ENCODE data around the gene LYPD3.
"Not testable (repeated sequence)": the region's sequence is repeated elsewhere in the genome, so short reads cannot be mapped to it uniquely, and the experiment has no call there.

The LYPD3 gene

DNA sequence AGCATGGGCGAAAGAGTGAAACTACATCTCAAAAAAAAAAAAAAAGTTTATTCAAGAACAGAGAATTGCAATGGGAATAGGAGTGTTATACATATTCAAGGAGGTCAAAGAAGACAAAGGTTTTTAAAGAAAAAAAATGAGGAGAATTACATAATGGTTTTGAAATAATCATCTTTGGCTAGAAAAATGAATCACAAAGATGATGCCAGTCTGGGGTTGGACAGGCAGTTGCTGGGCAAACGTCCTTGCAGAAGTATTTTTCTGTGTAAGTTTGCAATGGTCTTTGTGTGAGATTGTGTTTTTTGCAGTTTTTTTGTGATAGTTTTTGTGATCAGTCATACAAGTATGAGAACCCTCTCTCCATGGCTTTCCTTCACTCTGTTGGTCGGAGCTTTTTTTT, 23.7 kb downstream of the LYPD3 start:
- TF ChIP-seq, protein P1, sequence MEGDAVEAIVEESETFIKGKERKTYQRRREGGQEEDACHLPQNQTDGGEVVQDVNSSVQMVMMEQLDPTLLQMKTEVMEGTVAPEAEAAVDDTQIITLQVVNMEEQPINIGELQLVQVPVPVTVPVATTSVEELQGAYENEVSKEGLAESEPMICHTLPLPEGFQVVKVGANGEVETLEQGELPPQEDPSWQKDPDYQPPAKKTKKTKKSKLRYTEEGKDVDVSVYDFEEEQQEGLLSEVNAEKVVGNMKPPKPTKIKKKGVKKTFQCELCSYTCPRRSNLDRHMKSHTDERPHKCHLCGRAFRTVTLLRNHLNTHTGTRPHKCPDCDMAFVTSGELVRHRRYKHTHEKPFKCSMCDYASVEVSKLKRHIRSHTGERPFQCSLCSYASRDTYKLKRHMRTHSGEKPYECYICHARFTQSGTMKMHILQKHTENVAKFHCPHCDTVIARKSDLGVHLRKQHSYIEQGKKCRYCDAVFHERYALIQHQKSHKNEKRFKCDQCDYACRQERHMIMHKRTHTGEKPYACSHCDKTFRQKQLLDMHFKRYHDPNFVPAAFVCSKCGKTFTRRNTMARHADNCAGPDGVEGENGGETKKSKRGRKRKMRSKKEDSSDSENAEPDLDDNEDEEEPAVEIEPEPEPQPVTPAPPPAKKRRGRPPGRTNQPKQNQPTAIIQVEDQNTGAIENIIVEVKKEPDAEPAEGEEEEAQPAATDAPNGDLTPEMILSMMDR (IDR thresholded peaks at IDR 0.05; ENCODE audit: low read depth, low read length, missing control alignments) = no peak
- Histone ChIP-seq H3K27ac (no peak overlapping the region), H3K27me3 (replicated peaks) (no peaks in the 10 kb centered on the region), H3K36me3 (replicated peaks) (no peaks in the 10 kb centered on the region), H3K4me3 (ENCODE audit: low read depth, low read length) (no peak overlapping the region)
- DNase-seq = no peak
- in situ Hi-C loops (cut with HindIII; ENCODE audit: low pct_ligation_motif_present, low sequenced_read_pairs) = no loop called here

DNA sequence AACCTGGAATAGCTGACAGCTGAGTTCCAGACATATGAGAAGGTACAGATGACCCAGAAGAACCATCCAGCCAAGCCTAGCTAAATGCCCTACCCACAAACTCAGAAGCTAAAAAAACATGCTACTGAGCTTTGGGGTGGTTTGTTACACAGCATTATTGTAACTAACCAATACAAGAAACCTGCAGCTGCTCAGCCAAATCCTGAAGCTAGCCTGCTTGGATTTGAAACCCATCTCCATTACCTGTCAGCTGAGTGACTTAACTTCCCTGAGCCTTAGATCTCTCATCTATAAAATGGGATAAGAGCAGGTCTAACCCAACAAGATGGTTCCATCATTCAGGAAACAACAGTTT, 25.7 kb downstream of the LYPD3 start:
- no peak for DNase-seq
- TF ChIP-seq, protein P1 (IDR thresholded peaks at IDR 0.05; ENCODE audit: low read depth, low read length, missing control alignments) = no peak
- no peaks in the 10 kb centered on the region for H3K36me3 ChIP-seq (replicated peaks)
- no peaks in the 10 kb centered on the region for H3K27me3 ChIP-seq (replicated peaks)
- in situ Hi-C loops (cut with HindIII; ENCODE audit: low pct_ligation_motif_present, low sequenced_read_pairs) = no loop called here
- H3K27ac ChIP-seq = no peak overlapping the region
- no peak overlapping the region for H3K4me3 ChIP-seq (ENCODE audit: low read depth, low read length)

DNA sequence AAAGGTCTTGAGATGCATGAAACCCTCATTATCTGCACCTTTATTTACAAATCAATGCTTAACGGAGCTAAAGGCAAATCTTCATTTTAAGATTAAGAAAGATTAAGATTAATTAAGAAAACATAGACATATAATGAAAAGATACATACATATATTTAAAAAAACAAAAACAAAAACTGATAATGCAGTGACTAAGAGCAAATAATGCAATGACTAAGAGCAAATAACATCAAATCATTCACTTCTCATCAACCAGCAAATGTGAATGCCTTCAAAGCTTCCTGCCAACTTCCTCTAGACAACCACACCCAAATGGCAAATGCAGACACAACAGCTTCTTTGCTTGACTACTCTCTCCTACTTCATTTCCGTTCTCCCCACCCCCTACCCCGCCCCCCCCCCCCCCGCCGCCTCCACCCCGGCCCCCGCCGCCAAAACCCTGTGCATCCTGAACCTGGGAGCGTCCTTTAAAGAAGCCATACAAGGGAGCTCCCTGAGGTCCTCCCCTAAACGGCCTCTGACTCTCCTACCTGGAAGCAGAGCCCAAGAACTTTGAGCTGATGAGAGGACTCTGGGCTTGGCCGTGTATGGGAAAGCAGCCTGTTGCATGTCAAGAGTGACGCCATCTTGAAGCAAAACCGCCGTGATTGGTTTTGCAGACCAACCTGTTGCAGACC, 26.2 kb downstream of the LYPD3 start:
- in situ Hi-C loops (cut with HindIII; ENCODE audit: low pct_ligation_motif_present, low sequenced_read_pairs) = no loop called here
- no peak for DNase-seq
- TF ChIP-seq, protein P1 (IDR thresholded peaks at IDR 0.05; ENCODE audit: low read depth, low read length, missing control alignments) = no peak
- no peaks in the 10 kb centered on the region for H3K27me3 ChIP-seq (replicated peaks)
- no peak overlapping the region for H3K27ac ChIP-seq
- H3K36me3 ChIP-seq (replicated peaks) = no peaks in the 10 kb centered on the region
- no peak overlapping the region for H3K4me3 ChIP-seq (ENCODE audit: low read depth, low read length)

DNA sequence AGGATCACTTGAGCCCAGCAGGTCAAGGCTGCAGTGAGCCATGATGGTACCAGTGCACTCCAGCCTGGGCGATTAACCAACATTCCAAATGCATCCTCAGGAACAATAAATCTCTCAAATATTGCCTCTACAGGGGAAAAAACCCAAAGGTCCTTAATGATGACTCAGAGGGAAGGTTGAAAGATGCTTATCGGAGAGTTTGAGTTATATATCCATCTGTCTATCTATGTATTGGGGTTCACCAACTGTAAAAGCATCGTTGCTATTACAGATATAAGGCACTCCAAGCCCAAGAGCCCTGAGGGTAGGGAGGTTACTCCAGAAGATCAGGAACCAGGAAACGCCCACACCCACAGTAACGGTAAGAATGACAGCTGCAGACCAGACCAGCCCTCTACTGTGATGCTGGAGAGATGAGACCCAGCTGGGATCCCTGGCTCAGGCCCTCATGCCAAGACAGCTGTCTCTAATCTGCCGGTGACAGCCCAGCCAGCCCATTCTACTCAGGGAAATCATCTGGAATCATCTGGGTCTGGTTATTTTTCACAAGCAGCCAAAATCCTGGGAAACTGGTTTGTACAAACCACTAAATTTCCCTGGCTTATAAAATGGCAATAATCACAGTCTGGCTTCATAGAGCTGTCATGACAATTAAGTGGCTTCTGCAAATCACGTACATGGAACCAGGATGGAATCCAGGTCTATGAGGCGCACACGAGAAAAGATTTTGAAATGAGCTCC, 26.9 kb downstream of the LYPD3 start:
- Histone ChIP-seq H3K27me3 (replicated peaks) (no peaks in the 10 kb centered on the region), H3K4me3 (ENCODE audit: low read depth, low read length) (no peak overlapping the region), H3K36me3 (replicated peaks) (no peaks in the 10 kb centered on the region), H3K27ac (no peak overlapping the region)
- TF ChIP-seq, protein P1 (IDR thresholded peaks at IDR 0.05; ENCODE audit: low read depth, low read length, missing control alignments) = no peak
- no peak for DNase-seq
- in situ Hi-C loops (cut with HindIII; ENCODE audit: low pct_ligation_motif_present, low sequenced_read_pairs) = no loop called here

DNA sequence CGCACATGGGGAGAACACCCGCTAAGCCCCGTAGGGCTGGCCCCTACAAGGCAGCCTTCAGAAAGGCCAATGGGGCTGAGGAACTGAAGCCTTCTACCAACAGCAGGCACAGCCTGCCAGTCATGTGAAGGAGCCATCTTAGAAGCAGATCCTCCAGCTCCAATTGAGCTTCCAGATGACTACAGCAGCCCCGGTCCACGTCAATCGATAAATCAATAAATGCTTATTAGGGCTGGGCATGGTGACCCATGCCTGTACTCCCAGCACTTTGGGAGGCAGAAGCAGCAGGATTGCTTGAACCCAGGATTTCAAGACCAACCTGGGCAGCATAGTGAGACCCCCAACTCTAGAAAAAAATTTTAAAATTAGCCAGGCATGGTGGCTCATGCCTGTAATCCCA, 27.7 kb downstream of the LYPD3 start:
- Histone ChIP-seq H3K36me3 (replicated peaks) (no peaks in the 10 kb centered on the region), H3K27me3 (replicated peaks) (no peaks in the 10 kb centered on the region), H3K4me3 (ENCODE audit: low read depth, low read length) (no peak overlapping the region), H3K27ac (no peak overlapping the region)
- DNase-seq = no peak
- in situ Hi-C loops (cut with HindIII; ENCODE audit: low pct_ligation_motif_present, low sequenced_read_pairs) = no loop called here
- TF ChIP-seq, protein P1 (IDR thresholded peaks at IDR 0.05; ENCODE audit: low read depth, low read length, missing control alignments) = no peak

DNA sequence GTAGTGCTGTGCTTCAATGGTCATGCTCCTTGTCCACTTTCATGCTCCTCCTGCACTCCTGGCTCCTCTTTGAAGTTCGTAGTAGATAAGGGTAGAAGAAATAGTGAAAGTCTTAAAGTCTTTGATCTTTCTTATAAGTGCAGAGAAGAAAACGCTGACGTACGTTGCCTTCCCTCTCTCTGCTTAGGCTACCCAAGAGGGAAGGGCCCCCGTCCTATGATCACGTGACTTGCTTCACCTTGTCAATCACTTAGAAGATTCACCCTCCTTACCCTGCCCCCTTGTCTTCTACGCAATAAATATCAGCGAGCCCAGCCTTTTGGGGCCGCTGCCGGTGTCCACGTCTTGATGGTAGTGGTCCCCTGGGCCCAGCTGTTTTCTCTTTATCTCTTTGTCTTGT, 28.1 kb downstream of the LYPD3 start:
- H3K27ac ChIP-seq; H3K36me3 ChIP-seq (replicated peaks); H3K4me3 ChIP-seq (ENCODE audit: low read depth, low read length); H3K27me3 ChIP-seq (replicated peaks); DNase-seq; in situ Hi-C loops (cut with HindIII; ENCODE audit: low pct_ligation_motif_present, low sequenced_read_pairs): not testable (repeated sequence)
